HG03108 (cell line): Measurements from ENCODE around the gene SLC13A5.
"Not testable (repeated sequence)": the region's sequence is repeated elsewhere in the genome, so short reads cannot be mapped to it uniquely, and the experiment has no call there.

Experiments
- ATAC-seq: cut with Tn5 transposase; IDR thresholded peaks from one replicate; pipeline ENCODE4 v1.9.1; 2021; ENCODE audit warnings: moderate library complexity; ENCODE audit not compliant: unreplicated experiment

SLC13A5 gene

DNA sequence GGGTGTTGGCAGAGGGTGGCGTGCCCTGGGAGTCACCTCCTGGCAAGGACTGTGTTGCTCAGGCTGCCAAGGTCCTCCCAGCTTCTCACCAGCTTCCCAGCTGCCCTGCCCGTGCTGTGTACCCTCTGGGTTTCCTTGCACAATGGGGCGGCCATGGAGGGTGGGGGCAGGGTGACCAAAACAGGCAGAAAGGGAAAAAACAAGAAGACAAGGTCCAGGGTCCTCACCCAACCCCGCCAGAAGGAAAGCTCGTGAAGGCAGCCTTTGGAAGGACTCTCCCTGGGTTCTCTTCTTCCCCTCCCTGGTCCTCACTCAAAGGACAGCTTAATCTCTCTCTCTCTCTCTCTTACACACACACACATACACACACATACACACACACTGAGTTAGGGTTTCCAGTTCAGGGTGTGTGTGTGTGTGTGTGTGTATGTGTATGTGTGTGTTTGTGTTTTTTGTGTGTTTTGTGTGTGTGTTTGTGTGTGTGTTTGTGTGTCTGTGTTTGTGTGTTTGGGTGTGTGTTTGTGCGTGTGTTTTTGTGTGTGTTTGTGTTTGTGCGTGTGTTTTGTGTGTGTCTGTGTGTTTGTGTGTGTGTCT lies 2.0 kb downstream of the SLC13A5 start:
- ATAC-seq, result no peak

DNA sequence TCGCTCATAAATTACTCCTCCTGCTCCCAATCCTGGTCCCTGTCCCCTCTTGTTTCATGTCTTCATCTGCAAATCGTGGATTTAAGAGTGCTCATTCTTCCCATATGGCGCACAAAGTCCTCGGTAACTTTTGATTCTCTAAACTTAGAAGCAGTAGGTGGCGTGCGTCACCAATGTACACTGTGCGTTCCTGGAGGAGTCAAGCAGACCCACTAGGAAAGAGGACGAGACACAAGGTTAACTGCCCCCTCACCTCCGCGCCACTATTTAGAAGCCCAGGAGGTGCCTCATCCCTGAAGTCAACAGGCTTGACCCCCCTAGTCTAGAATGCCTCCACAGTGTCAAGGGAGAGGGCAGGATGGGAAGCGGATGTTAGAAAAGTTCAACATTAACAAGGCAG lies 2.9 kb downstream of the SLC13A5 start:
- ATAC-seq, result no peak

DNA sequence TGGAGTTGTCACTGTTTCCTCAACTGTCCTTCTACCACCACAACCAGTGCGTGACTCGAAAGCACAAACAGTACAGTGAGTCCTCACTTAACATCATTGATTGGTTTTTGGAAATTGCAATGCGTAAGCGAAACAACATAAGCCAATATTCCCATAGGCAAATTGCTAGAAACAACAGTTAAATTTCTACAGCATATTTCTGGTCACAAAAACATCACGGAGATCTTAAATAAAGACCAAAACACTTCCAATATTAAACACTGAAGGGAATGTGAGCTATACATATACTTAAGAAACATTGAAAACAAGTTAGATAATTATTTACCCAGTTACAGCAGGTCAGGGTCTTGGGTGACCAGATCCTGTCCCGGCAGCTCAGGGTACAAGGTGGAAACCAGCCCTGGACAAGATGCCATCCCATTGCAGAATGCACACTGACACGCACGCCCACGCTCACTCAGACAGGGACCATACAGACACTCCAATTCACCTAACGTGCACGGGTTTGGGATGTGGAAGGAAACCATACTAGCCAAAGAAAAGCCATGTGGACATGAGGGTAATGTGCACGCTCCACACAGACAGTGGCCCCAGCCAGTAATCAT lies 4.7 kb downstream of the SLC13A5 start:
- no peak for ATAC-seq

GRCh38 chr17:6706996-6707395 lies 6.2 kb downstream of the SLC13A5 start:
- ATAC-seq, result no peak

- no peak for ATAC-seq
Measured at GRCh38 chr17:6706499-6706898, 6.7 kb downstream of the SLC13A5 start.

DNA sequence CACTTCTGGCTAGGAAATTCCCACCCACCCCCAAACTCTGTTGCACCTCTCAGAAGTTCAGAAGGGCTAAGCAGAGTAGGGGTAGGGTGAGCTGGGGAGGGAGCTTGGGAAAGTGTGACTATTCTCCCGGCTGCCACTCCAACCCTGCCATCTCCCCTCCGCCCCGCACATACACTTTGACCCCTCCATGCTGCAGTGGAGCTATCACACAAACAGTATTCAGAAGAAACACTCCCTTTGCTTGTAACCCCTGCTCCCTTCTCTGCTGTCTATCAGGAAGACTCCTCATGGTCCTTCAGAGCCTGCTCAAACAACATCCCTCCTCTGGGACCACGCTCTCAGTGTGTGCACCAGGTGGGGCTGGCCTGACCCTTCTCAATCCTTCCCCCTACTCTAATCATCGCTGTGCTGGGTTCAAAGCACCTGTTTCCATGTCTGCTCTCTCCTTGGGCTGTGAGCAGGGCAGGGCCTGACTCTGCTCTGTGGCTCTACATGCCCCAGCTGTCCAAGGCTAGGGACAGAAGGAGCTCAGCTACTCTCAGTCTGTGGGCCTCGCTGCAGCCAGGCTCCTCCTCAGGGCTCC lies 8.6 kb downstream of the SLC13A5 start:
- no peak for ATAC-seq

GRCh38 chr17:6703751-6704150 lies 9.4 kb downstream of the SLC13A5 start:
- no peak for ATAC-seq

DNA sequence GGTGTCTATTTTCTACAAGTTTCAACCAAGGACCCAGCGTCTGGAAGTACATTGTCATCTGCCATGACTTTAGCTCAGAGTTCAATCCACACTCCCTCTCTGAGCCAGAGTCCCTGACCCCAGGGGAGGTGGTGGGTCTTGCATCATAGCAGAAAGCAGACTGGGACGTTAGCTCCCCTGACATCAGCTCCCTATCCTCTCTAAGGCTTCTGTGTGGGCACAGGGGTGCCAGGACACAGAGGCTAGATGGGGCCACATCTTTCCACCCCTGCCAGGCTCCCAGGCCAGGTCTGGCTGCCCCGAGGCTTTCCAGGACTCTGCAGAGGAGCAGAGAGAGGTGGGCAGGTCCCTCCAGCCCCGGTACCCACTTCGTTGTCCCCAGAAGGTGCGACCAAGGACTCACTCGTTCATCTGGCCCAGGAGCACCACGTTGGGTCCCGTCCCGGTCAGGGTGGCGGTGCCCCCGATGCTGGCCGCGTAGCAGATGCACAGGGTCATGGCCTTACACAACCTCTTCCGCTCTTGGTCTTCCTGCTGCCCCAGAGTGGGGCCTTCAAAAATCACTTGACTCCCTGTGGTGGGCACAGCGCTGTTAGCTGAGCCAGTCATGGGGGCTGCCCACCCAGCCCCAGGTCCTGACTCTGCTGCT lies 10.5 kb downstream of the SLC13A5 start:
- ATAC-seq, result no peak

DNA sequence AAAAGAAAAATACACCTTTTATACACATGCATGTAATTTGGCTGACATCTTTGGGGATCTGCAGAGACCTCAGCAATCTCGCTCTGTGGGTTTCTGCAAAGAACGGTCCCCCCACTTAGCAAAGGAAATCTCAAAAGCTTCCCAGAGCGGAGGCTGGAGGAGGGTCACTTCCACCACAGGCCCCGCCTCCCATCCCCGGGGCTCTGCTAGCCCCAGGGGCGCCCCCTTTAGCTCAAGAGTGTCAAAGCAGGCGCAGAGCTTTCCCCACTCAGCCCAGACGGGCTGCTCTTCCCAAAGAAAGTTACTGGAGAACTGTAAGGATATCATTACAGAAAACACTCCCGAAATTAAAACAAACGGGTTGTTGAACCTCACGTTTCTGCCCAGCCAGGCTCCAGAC lies 11.4 kb downstream of the SLC13A5 start:
- ATAC-seq, result no peak

- no peak for ATAC-seq
Measured at GRCh38 chr17:6700948-6701307, 12.2 kb downstream of the SLC13A5 start.

DNA sequence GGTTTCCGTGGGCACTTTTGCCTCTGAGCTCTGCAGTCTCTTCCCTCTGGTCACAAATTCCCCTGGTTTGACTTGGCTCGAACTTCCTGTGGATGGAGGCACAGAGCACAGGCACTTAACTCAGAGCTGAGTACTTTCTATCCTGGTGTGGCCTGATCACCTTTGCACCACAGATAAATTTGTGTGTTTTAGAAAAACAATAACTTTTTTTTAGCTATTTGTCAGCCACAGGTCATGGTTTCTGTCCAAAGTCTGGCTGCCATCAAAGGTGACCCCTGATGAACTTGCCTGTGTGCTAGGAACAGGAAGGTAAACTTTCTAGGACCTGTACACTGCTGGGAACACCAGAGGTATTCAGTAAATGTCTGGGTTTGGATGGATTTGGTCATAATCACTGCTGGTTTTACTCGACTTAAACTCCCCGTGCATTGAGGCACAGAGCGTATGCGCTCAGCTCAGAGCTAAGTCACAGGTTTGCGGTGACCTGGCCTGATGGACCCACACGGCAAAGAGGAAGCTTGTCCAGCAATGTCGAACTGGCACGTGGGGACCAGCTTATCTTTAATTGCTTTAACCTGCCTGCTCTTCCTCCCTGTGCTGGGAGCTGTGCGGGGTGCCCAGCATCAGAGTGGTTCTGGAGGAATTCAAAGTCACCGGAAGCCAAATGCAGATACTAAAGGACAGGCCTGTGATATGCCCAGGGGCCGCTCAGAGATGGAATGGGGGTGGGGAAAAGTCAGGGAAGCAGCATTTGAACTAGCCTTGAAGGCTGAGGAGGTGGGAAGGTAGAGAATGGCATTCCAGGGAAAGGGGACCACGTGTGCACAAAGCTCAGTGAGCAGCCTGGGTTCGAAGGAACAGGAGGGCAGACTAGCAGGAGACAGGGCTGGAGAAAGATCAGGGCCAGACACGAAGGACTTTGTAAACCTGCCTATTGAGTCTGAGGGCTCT lies 12.9 kb downstream of the SLC13A5 start:
- no peak for ATAC-seq

- no peak for ATAC-seq
Measured at GRCh38 chr17:6698004-6698403, 15.2 kb downstream of the SLC13A5 start.

- no peak for ATAC-seq
Measured at GRCh38 chr17:6696906-6697305, 16.3 kb downstream of the SLC13A5 start.

- no peak for ATAC-seq
Measured at GRCh38 chr17:6695565-6695964, 17.6 kb downstream of the SLC13A5 start.

GRCh38 chr17:6695051-6695450 lies 18.1 kb downstream of the SLC13A5 start:
- ATAC-seq, result no peak

- not testable (repeated sequence) for ATAC-seq
Measured at GRCh38 chr17:6691958-6692357, 21.2 kb downstream of the SLC13A5 start.

DNA sequence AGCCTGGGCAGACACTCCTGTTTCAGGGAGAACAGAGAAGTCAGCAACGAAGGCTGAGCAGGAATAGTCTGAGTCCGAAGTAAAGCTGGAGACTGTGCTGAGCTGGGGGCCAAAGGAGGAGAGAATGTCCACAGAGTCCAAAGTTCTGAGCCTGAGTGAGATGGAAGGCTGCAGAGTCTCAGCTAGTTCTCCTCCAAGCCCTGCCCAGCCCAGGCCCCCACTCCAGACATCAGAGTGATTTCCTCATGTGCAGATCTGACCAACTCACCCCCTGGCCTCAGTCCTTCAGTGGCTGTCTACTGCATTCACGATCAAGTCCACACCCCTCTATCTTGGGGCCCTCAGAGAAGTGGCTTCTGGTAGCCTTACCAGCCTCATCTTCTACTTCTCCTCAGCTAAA lies 21.6 kb downstream of the SLC13A5 start:
- ATAC-seq, result no peak

- no peak for ATAC-seq
Measured at GRCh38 chr17:6690641-6691040, 22.5 kb downstream of the SLC13A5 start.

GRCh38 chr17:6688944-6689343 lies 24.2 kb downstream of the SLC13A5 start:
- ATAC-seq, result no peak

DNA sequence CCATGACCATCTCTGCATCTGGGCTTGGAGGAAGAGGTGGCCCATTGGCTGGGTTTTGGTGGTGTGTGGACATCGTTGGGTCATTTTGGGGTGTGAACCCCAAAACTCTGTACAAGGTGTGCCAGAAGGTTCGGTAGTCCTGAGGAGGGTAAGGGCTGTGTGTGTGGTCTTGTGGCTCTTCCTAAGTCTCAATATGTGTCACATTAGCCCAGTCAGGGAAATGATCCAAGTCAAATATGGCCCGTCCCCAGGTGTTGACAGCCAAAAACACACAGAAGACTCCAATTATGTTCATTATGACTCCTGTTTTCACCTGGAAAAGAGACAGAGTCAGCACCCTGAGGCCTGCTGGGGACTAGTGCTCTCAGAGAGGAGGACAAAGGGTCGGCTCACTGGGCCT lies 27.1 kb downstream of the SLC13A5 start:
- ATAC-seq, result no peak
